Measurements from ENCODE around the gene EDA. TPM values are rescaled to one million over a fixed set of nuclear protein-coding genes. Genes with fewer than 3 reads are reported as not detected.

The EDA gene
- total RNA-seq, 4 donors from 2014 or later: 0.37 to 12.4 (median 3.8) TPM

GRCh38 chrX:69674891-69675290 is 59.0 kb downstream of the EDA start:
- H3K9me3 ChIP-seq: no peaks in the 10 kb centered on the region
- no peak overlapping the region for H3K27ac ChIP-seq
- DNase-seq: no peak
- in situ Hi-C loops (cut with MboI; ENCODE audit: low pct_ligation_motif_present in 1 of 4, low pct_unique_long_range_greater_than_20kb in 1 of 4, low sequenced_read_pairs in 3 of 4): no loop called here
- intact Hi-C loops (cut with DNase I; ENCODE audit: low total_unique reads): no loop called here
- H3K27me3 ChIP-seq: no peaks in the 10 kb centered on the region
- no peak for TF ChIP-seq CTCF (IDR thresholded peaks at IDR 0.05)
- no peak for TF ChIP-seq POLR2AphosphoS5 (IDR thresholded peaks at IDR 0.05)
- TF ChIP-seq POLR2A (IDR thresholded peaks at IDR 0.05): no peak
- no peak for TF ChIP-seq EP300 (IDR thresholded peaks at IDR 0.05; ENCODE audit: low read depth)
- H3K36me3 ChIP-seq: no peaks in the 10 kb centered on the region
- H3K4me3 ChIP-seq: no peak overlapping the region
- no peaks in the 10 kb centered on the region for H3K4me1 ChIP-seq

- no peaks in the 10 kb centered on the region for H3K27me3 ChIP-seq
- DNase-seq: no peak
- no peaks in the 10 kb centered on the region for H3K4me1 ChIP-seq
- 57 to 60% methylated on average over 1 to 2 of the region's 2 CpGs for WGBS, 2 donors (ENCODE audit: low coverage in 1 of 2)
- H3K9me3 ChIP-seq: no peaks in the 10 kb centered on the region
- H3K27ac ChIP-seq: no peak overlapping the region
- H3K4me3 ChIP-seq: no peak overlapping the region
- in situ Hi-C loops (cut with MboI; ENCODE audit: low pct_ligation_motif_present in 1 of 4, low pct_unique_long_range_greater_than_20kb in 1 of 4, low sequenced_read_pairs in 3 of 4): no loop called here
- TF ChIP-seq CTCF (IDR thresholded peaks at IDR 0.05): no peak
- TF ChIP-seq POLR2A (IDR thresholded peaks at IDR 0.05): no peak
- no peak for TF ChIP-seq EP300 (IDR thresholded peaks at IDR 0.05; ENCODE audit: low read depth)
- no peak for TF ChIP-seq POLR2AphosphoS5 (IDR thresholded peaks at IDR 0.05)
- intact Hi-C loops (cut with DNase I; ENCODE audit: low total_unique reads): no loop called here
- H3K36me3 ChIP-seq: no peaks in the 10 kb centered on the region
Observed at GRCh38 chrX:69705818-69706217, 89.9 kb downstream of the EDA start.

- intact Hi-C loops (cut with DNase I; ENCODE audit: low total_unique reads): no loop called here
- WGBS, 2 donors (ENCODE audit: low coverage in 1 of 2): 83% methylated on average over 1 of the region's 1 CpG; no CpG with 5 or more reads in 1 of the 2 donors
- no peak overlapping the region for H3K27ac ChIP-seq
- no peaks in the 10 kb centered on the region for H3K9me3 ChIP-seq
- TF ChIP-seq POLR2A (IDR thresholded peaks at IDR 0.05): no peak
- no peak for TF ChIP-seq POLR2AphosphoS5 (IDR thresholded peaks at IDR 0.05)
- TF ChIP-seq CTCF (IDR thresholded peaks at IDR 0.05): no peak
- TF ChIP-seq EP300 (IDR thresholded peaks at IDR 0.05; ENCODE audit: low read depth): no peak
- DNase-seq: no peak
- in situ Hi-C loops (cut with MboI; ENCODE audit: low pct_ligation_motif_present in 1 of 4, low pct_unique_long_range_greater_than_20kb in 1 of 4, low sequenced_read_pairs in 3 of 4): no loop called here
- no peaks in the 10 kb centered on the region for H3K36me3 ChIP-seq
- H3K27me3 ChIP-seq: no peaks in the 10 kb centered on the region
- H3K4me1 ChIP-seq: no peaks in the 10 kb centered on the region
- H3K4me3 ChIP-seq: no peak overlapping the region
Observed at GRCh38 chrX:69718102-69718501, 102.2 kb downstream of the EDA start.

- Histone ChIP-seq H3K27ac (no peak overlapping the region), H3K4me3 (no peak overlapping the region), H3K4me1 (no peaks in the 10 kb centered on the region), H3K27me3 (no peaks in the 10 kb centered on the region), H3K36me3 (no peaks in the 10 kb centered on the region), H3K9me3 (no peaks in the 10 kb centered on the region)
- 46% methylated on average over 2 of the region's 2 CpGs; no CpG with 5 or more reads in 1 of the 2 donors for WGBS, 2 donors (ENCODE audit: low coverage in 1 of 2)
- no peak for DNase-seq
- TF ChIP-seq EP300 (IDR thresholded peaks at IDR 0.05; ENCODE audit: low read depth) (no peak), POLR2AphosphoS5 (IDR thresholded peaks at IDR 0.05) (no peak), POLR2A (IDR thresholded peaks at IDR 0.05) (no peak)
- intact Hi-C loops (cut with DNase I; ENCODE audit: low total_unique reads): no loop called here
- in situ Hi-C loops (cut with MboI; ENCODE audit: low pct_ligation_motif_present in 1 of 4, low pct_unique_long_range_greater_than_20kb in 1 of 4, low sequenced_read_pairs in 3 of 4): no loop called here
Observed at GRCh38 chrX:69724307-69724706, 108.4 kb downstream of the EDA start.

GRCh38 chrX:69740317-69740716 is 124.4 kb downstream of the EDA start:
- Histone ChIP-seq H3K4me3 (no peak overlapping the region), H3K9me3 (no peaks in the 10 kb centered on the region), H3K36me3 (no peaks in the 10 kb centered on the region), H3K27ac (no peak overlapping the region), H3K4me1 (no peaks in the 10 kb centered on the region), H3K27me3 (no peaks in the 10 kb centered on the region)
- no peak for DNase-seq
- TF ChIP-seq POLR2AphosphoS5 (IDR thresholded peaks at IDR 0.05) (no peak), EP300 (IDR thresholded peaks at IDR 0.05; ENCODE audit: low read depth) (no peak), CTCF (IDR thresholded peaks at IDR 0.05) (no peak), POLR2A (IDR thresholded peaks at IDR 0.05) (no peak)
- intact Hi-C loops (cut with DNase I; ENCODE audit: low total_unique reads): no loop called here
- in situ Hi-C loops (cut with MboI; ENCODE audit: low pct_ligation_motif_present in 1 of 4, low pct_unique_long_range_greater_than_20kb in 1 of 4, low sequenced_read_pairs in 3 of 4): no loop called here
